ENCODE data around the gene TPCN1.

The TPCN1 gene

GRCh38 chr12:113208041-113208934 lies 13.0 kb upstream of the TPCN1 start:
- peak; percentile 84 for DNase-seq (ENCODE audit: low spot score)
- in situ Hi-C loops (cut with MboI; ENCODE audit: low pct_unique_long_range_greater_than_20kb, low sequenced_read_pairs, unreplicated experiment): no loop called here

GRCh38 chr12:113211160-113211559 lies 10.1 kb upstream of the TPCN1 start:
- no peak for TF ChIP-seq CTCF (IDR thresholded peaks at IDR 0.05; ENCODE audit: extremely low read depth, insufficient read depth, missing control alignments)
- in situ Hi-C loops (cut with MboI; ENCODE audit: low pct_unique_long_range_greater_than_20kb, low sequenced_read_pairs, unreplicated experiment): no loop called here
- no peak for DNase-seq (ENCODE audit: low spot score)

More at GRCh38 chr12:113208041-113208934, 13.0 kb upstream of the TPCN1 start:
- TF ChIP-seq CTCF (IDR thresholded peaks at IDR 0.05; ENCODE audit: extremely low read depth, insufficient read depth, missing control alignments): no peak

- in situ Hi-C loops (cut with MboI; ENCODE audit: low pct_unique_long_range_greater_than_20kb, low sequenced_read_pairs, unreplicated experiment): no loop called here
- TF ChIP-seq CTCF (IDR thresholded peaks at IDR 0.05; ENCODE audit: extremely low read depth, insufficient read depth, missing control alignments): no peak
- DNase-seq (ENCODE audit: low spot score): no peak
Measured at GRCh38 chr12:113214895-113215400, 6.3 kb upstream of the TPCN1 start.

- TF ChIP-seq CTCF (IDR thresholded peaks at IDR 0.05; ENCODE audit: extremely low read depth, insufficient read depth, missing control alignments): no peak
- in situ Hi-C loops (cut with MboI; ENCODE audit: low pct_unique_long_range_greater_than_20kb, low sequenced_read_pairs, unreplicated experiment): no loop called here
- DNase-seq (ENCODE audit: low spot score): no peak
Measured at GRCh38 chr12:113216027-113216426, 5.2 kb upstream of the TPCN1 start.

- in situ Hi-C loops (cut with MboI; ENCODE audit: low pct_unique_long_range_greater_than_20kb, low sequenced_read_pairs, unreplicated experiment): no loop called here
- TF ChIP-seq CTCF (IDR thresholded peaks at IDR 0.05; ENCODE audit: extremely low read depth, insufficient read depth, missing control alignments): no peak
- DNase-seq (ENCODE audit: low spot score): no peak
Measured at GRCh38 chr12:113220593-113221180, 577 bp upstream of the TPCN1 start.

- no peak for TF ChIP-seq CTCF (IDR thresholded peaks at IDR 0.05; ENCODE audit: extremely low read depth, insufficient read depth, missing control alignments)
- in situ Hi-C loops (cut with MboI; ENCODE audit: low pct_unique_long_range_greater_than_20kb, low sequenced_read_pairs, unreplicated experiment): no loop called here
Measured at GRCh38 chr12:113221997-113222729, 899 bp downstream of the TPCN1 start.

More at GRCh38 chr12:113221997-113222729, 899 bp downstream of the TPCN1 start:
- no peak for DNase-seq (ENCODE audit: low spot score)
